Measurements from ENCODE around the gene INCENP.

Gene INCENP

DNA sequence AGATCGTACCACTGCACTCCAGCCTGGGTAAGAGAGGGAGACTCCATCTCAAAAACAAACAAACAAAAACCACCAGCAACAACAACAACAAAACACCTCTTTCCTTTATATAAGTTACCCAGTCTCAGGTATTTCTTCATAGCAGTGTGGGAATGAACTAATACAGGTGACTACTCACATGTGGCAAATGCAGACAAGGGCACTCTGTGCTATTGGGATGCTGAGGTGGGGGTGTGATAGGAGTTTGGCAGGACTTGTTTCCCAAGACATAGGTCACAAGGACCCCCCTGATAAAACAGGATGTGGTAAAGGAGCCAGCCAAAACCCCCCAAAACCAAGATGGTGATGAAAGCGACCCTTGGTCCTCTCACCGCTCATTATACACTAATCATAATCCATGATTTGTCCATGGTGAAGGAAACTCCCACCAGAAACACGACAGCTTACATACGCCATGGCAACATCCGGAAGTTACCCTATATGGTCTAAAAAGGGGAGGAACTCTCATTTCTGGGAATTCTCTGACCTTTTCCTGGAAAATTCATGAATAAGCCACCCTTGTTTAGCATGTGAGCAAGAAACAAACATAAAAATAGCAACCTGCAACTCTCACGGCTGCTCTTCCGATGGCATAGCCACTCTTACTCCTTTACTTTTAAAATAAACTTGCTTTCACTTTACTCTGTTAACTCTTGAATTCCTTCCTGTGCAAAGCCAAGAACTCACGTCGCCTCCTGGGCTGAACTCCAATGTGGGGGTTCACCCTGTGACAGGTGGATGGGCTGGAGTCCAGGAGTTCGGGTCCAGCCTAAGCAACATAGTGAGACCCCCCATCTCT is 18.8 kb upstream of the INCENP start:
- Histone ChIP-seq H3K9me3 (ENCODE audit: control insufficient read depth, low read length) (no peaks in the 10 kb centered on the region), H3K36me3 (ENCODE audit: control insufficient read depth, insufficient read depth, low read length) (no peaks in the 10 kb centered on the region), H3K27ac (ENCODE audit: insufficient read depth, low read length, poor library complexity, severe bottlenecking) (peak overlapping the region; percentile 11), H3K27me3 (replicated peaks; ENCODE audit: control insufficient read depth, insufficient read depth, low read length, poor library complexity, severe bottlenecking) (no peaks in the 10 kb centered on the region), H3K4me1 (ENCODE audit: control insufficient read depth, insufficient read depth, low read length, poor library complexity, severe bottlenecking) (no peaks in the 10 kb centered on the region), H3K4me3 (ENCODE audit: insufficient read depth, low read depth, low read length, poor library complexity, severe bottlenecking) (peak overlapping the region; percentile 14)
- no peak for DNase-seq

DNA sequence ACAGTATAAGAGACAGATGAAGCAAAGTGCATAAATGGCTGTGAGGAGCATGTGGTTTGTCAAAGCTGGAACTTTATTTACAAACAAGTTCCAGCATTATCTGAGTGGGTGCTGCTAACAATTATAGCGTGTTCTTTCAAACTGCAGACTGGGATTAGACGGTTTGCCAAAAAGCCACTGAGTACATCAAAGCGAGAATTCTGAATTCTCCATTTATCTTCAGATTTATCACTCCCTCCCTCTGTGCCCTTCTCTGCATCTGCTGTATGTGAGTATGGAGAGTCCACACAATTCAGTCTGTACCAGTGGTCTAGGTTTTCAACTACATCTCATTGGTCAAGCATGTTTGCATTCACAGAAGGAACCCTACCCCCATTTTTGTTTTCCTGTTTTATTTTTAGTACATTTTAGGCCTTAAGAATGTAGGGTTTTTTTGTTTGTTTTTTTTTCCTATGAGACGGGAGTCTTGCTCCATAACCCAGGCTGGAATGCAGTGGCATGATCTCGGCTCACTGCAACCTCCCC is 18.1 kb upstream of the INCENP start:
- no peaks in the 10 kb centered on the region for H3K4me1 ChIP-seq (ENCODE audit: control insufficient read depth, insufficient read depth, low read length, poor library complexity, severe bottlenecking)
- DNase-seq, result no peak
- no peaks in the 10 kb centered on the region for H3K36me3 ChIP-seq (ENCODE audit: control insufficient read depth, insufficient read depth, low read length)
- no peaks in the 10 kb centered on the region for H3K27me3 ChIP-seq (replicated peaks; ENCODE audit: control insufficient read depth, insufficient read depth, low read length, poor library complexity, severe bottlenecking)
- H3K27ac ChIP-seq (ENCODE audit: insufficient read depth, low read length, poor library complexity, severe bottlenecking), result no peak overlapping the region
- no peaks in the 10 kb centered on the region for H3K9me3 ChIP-seq (ENCODE audit: control insufficient read depth, low read length)
- peak overlapping the region; percentile 14 for H3K4me3 ChIP-seq (ENCODE audit: insufficient read depth, low read depth, low read length, poor library complexity, severe bottlenecking)

DNA sequence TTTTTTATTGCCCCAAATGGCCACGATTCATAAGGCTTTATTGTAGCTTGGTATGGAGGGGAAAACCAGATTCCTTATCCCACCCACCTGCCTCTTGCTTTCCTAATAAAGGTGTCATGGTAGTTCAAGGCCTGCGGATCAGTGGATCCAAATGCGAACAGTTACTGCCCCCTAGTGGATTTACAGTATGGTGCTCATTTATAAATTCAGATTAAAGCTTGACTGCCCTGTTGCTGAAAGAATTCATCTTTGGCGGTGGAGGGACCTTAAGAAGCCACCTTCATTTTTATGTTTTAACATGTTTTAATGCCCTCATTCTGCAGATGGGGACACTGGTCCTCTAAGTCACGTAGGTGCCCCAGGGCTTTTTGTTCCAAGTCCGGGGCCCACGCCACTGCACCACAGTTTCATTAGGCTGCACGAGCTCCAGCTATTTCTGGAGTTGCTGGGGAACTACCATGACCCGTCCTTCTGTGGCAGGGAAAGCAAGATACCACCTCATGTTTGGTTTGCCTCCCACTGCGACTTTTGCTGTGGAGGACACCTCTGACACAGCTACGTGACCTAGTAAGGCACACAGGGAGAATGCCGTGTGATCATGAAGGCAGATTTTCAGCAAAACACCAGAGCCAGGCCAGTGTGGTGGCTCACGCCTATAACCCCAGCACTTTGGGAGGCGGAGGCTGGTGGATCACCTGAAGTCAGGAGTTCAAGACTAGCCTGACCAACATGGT is 15.6 kb upstream of the INCENP start:
- DNase-seq, result peak in 1 of 3 donors; percentile 31
- Histone ChIP-seq H3K36me3 (ENCODE audit: control insufficient read depth, insufficient read depth, low read length) (no peaks in the 10 kb centered on the region), H3K27ac (ENCODE audit: insufficient read depth, low read length, poor library complexity, severe bottlenecking) (no peak overlapping the region), H3K4me1 (ENCODE audit: control insufficient read depth, insufficient read depth, low read length, poor library complexity, severe bottlenecking) (peaks cover 4% of the 10 kb centered on the region), H3K4me3 (ENCODE audit: insufficient read depth, low read depth, low read length, poor library complexity, severe bottlenecking) (no peak overlapping the region), H3K9me3 (ENCODE audit: control insufficient read depth, low read length) (no peaks in the 10 kb centered on the region), H3K27me3 (replicated peaks; ENCODE audit: control insufficient read depth, insufficient read depth, low read length, poor library complexity, severe bottlenecking) (no peaks in the 10 kb centered on the region)

DNA sequence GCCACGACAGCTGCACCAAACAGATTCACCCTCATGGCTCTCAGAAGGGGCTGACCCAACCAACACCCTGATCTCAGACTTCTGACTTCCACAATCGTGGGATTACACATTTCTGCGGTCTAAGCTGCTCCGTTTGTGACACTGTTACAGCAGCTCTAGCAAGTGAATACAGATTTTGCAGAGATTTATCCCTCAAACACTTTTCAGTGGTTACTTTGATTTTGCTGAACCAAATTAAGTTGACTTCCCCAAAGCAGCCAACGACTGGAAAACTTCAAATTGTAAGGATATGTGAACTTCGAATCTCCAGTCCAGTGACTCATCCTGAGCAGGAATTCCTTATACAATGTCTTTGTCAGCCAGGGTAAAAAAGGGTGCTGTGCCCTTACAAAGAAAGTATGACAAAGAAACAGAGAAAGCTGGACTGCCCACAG is 14.8 kb upstream of the INCENP start:
- H3K4me3 ChIP-seq (ENCODE audit: insufficient read depth, low read depth, low read length, poor library complexity, severe bottlenecking), result no peak overlapping the region

GRCh38 chr11:62115085-62115694 is 8.6 kb upstream of the INCENP start:
- Histone ChIP-seq H3K4me3 (ENCODE audit: insufficient read depth, low read depth, low read length, poor library complexity, severe bottlenecking) (no peak overlapping the region), H3K4me1 (ENCODE audit: control insufficient read depth, insufficient read depth, low read length, poor library complexity, severe bottlenecking) (peaks cover 4% of the 10 kb centered on the region), H3K9me3 (ENCODE audit: control insufficient read depth, low read length) (no peaks in the 10 kb centered on the region), H3K27me3 (replicated peaks; ENCODE audit: control insufficient read depth, insufficient read depth, low read length, poor library complexity, severe bottlenecking) (no peaks in the 10 kb centered on the region), H3K36me3 (ENCODE audit: control insufficient read depth, insufficient read depth, low read length) (no peaks in the 10 kb centered on the region), H3K27ac (ENCODE audit: insufficient read depth, low read length, poor library complexity, severe bottlenecking) (no peak overlapping the region)
- no peak for DNase-seq

More for the DNA sequence above, 14.8 kb upstream of the INCENP start:
- H3K4me1 ChIP-seq (ENCODE audit: control insufficient read depth, insufficient read depth, low read length, poor library complexity, severe bottlenecking), result peaks cover 4% of the 10 kb centered on the region
- H3K27ac ChIP-seq (ENCODE audit: insufficient read depth, low read length, poor library complexity, severe bottlenecking), result no peak overlapping the region
- H3K9me3 ChIP-seq (ENCODE audit: control insufficient read depth, low read length), result no peaks in the 10 kb centered on the region
- no peaks in the 10 kb centered on the region for H3K36me3 ChIP-seq (ENCODE audit: control insufficient read depth, insufficient read depth, low read length)
- no peak for DNase-seq
- no peaks in the 10 kb centered on the region for H3K27me3 ChIP-seq (replicated peaks; ENCODE audit: control insufficient read depth, insufficient read depth, low read length, poor library complexity, severe bottlenecking)

GRCh38 chr11:62116451-62116850 is 7.4 kb upstream of the INCENP start:
- Histone ChIP-seq H3K9me3 (ENCODE audit: control insufficient read depth, low read length) (no peaks in the 10 kb centered on the region), H3K36me3 (ENCODE audit: control insufficient read depth, insufficient read depth, low read length) (no peaks in the 10 kb centered on the region), H3K4me3 (ENCODE audit: insufficient read depth, low read depth, low read length, poor library complexity, severe bottlenecking) (no peak overlapping the region), H3K27me3 (replicated peaks; ENCODE audit: control insufficient read depth, insufficient read depth, low read length, poor library complexity, severe bottlenecking) (no peaks in the 10 kb centered on the region), H3K4me1 (ENCODE audit: control insufficient read depth, insufficient read depth, low read length, poor library complexity, severe bottlenecking) (peaks cover 4% of the 10 kb centered on the region), H3K27ac (ENCODE audit: insufficient read depth, low read length, poor library complexity, severe bottlenecking) (no peak overlapping the region)
- DNase-seq, result no peak

GRCh38 chr11:62119569-62119968 is 4.2 kb upstream of the INCENP start:
- no peaks in the 10 kb centered on the region for H3K9me3 ChIP-seq (ENCODE audit: control insufficient read depth, low read length)
- no peak for DNase-seq
- H3K4me1 ChIP-seq (ENCODE audit: control insufficient read depth, insufficient read depth, low read length, poor library complexity, severe bottlenecking), result peaks cover 3% of the 10 kb centered on the region
- no peak overlapping the region for H3K4me3 ChIP-seq (ENCODE audit: insufficient read depth, low read depth, low read length, poor library complexity, severe bottlenecking)
- H3K36me3 ChIP-seq (ENCODE audit: control insufficient read depth, insufficient read depth, low read length), result no peaks in the 10 kb centered on the region
- H3K27me3 ChIP-seq (replicated peaks; ENCODE audit: control insufficient read depth, insufficient read depth, low read length, poor library complexity, severe bottlenecking), result no peaks in the 10 kb centered on the region
- H3K27ac ChIP-seq (ENCODE audit: insufficient read depth, low read length, poor library complexity, severe bottlenecking), result no peak overlapping the region

DNA sequence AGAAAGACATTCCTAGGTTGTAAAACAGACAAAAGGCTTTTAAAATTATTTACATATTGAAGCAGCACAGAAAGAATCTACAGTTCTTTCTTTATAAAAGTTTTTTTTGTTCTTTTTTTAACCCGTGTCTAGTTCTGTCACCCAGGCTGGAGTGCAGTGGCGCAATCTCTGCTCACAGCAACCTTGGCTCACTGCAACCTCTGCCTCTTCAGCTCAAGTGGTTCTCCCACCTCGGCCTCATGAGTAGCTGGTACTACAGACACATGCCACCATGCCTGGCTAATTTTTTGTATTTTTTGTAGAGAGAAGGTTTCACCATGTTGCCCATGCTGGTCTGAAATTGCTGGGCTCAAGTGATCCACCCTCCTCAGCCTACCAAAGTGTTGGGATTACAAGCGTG is 3.8 kb upstream of the INCENP start:
- Histone ChIP-seq H3K27ac (ENCODE audit: insufficient read depth, low read length, poor library complexity, severe bottlenecking) (no peak overlapping the region), H3K4me3 (ENCODE audit: insufficient read depth, low read depth, low read length, poor library complexity, severe bottlenecking) (no peak overlapping the region), H3K36me3 (ENCODE audit: control insufficient read depth, insufficient read depth, low read length) (no peaks in the 10 kb centered on the region), H3K9me3 (ENCODE audit: control insufficient read depth, low read length) (no peaks in the 10 kb centered on the region), H3K4me1 (ENCODE audit: control insufficient read depth, insufficient read depth, low read length, poor library complexity, severe bottlenecking) (peaks cover 8% of the 10 kb centered on the region), H3K27me3 (replicated peaks; ENCODE audit: control insufficient read depth, insufficient read depth, low read length, poor library complexity, severe bottlenecking) (no peaks in the 10 kb centered on the region)
- DNase-seq, result no peak

- Histone ChIP-seq H3K9me3 (ENCODE audit: control insufficient read depth, low read length) (no peaks in the 10 kb centered on the region), H3K4me1 (ENCODE audit: control insufficient read depth, insufficient read depth, low read length, poor library complexity, severe bottlenecking) (peaks cover 12% of the 10 kb centered on the region), H3K27ac (ENCODE audit: insufficient read depth, low read length, poor library complexity, severe bottlenecking) (no peak overlapping the region), H3K27me3 (replicated peaks; ENCODE audit: control insufficient read depth, insufficient read depth, low read length, poor library complexity, severe bottlenecking) (no peaks in the 10 kb centered on the region), H3K36me3 (ENCODE audit: control insufficient read depth, insufficient read depth, low read length) (no peaks in the 10 kb centered on the region), H3K4me3 (ENCODE audit: insufficient read depth, low read depth, low read length, poor library complexity, severe bottlenecking) (no peak overlapping the region)
- DNase-seq, result no peak
Measured at GRCh38 chr11:62120431-62120830, 3.4 kb upstream of the INCENP start.

All from effector memory CD4-positive, alpha-beta T cell (primary cell).